T47D (cell line): ENCODE results near the gene KCNJ18.
"Not testable (repeated sequence)": the region's sequence is repeated elsewhere in the genome, so short reads cannot be mapped to it uniquely, and the experiment has no call there.

Source experiments
- DNase-seq, 2 experiments: peaks; one replicate each; pipeline versions ENCODE4 v3.0.0 to v3.0.0-alpha.2; 2011 to 2012; ENCODE audit warnings: low read depth in 1 of 2, low spot score in 1 of 2
- JUND ChIP-seq: IDR thresholded peaks from 2 replicates; pipeline ENCODE4 v1.6.1; 2012; ENCODE audit warnings: low read depth
- in situ Hi-C: cut with HindIII; loops from 2 replicates; pipeline ENCODE4 v1.10.0; 2016; ENCODE audit warnings: low sequenced_read_pairs, low pct_unique_long_range_greater_than_20kb

KCNJ18 gene

GRCh38 chr17:21702940-21703640 is 10.8 kb downstream of the KCNJ18 start:
- in situ Hi-C loops, DNase-seq: not testable (repeated sequence)

- DNase-seq, in situ Hi-C loops: not testable (repeated sequence)
These were observed 11.9 kb downstream of the KCNJ18 start for GRCh38 chr17:21703891-21704872.

- no peak for DNase-seq
- TF ChIP-seq JUND, result no peak
- in situ Hi-C loops, result no loop called here
These were observed 12.8 kb downstream of the KCNJ18 start for GRCh38 chr17:21705021-21705601.

GRCh38 chr17:21705746-21706145 is 13.4 kb downstream of the KCNJ18 start:
- DNase-seq, in situ Hi-C loops: not testable (repeated sequence)

GRCh38 chr17:21706546-21706945 is 14.2 kb downstream of the KCNJ18 start:
- in situ Hi-C loops, DNase-seq: not testable (repeated sequence)

- DNase-seq, in situ Hi-C loops: not testable (repeated sequence)
These were observed 14.8 kb downstream of the KCNJ18 start for GRCh38 chr17:21707131-21707530.

GRCh38 chr17:21707711-21708611 is 15.6 kb downstream of the KCNJ18 start:
- DNase-seq, in situ Hi-C loops: not testable (repeated sequence)

- DNase-seq, in situ Hi-C loops: not testable (repeated sequence)
These were observed 16.6 kb downstream of the KCNJ18 start for GRCh38 chr17:21708612-21709535.

GRCh38 chr17:21709994-21710393 is 17.7 kb downstream of the KCNJ18 start:
- in situ Hi-C loops, result not testable (repeated sequence)

GRCh38 chr17:21710486-21710885 is 18.2 kb downstream of the KCNJ18 start:
- in situ Hi-C loops, DNase-seq: not testable (repeated sequence)

More at GRCh38 chr17:21709994-21710393, 17.7 kb downstream of the KCNJ18 start:
- not testable (repeated sequence) for DNase-seq

- TF ChIP-seq JUND, result no peak
- in situ Hi-C loops, result no loop called here
- DNase-seq, result no peak
These were observed 18.9 kb downstream of the KCNJ18 start for GRCh38 chr17:21711182-21711581.

- DNase-seq, result peak in 1 of 2 experiments; percentile 29
- in situ Hi-C loops, result not testable (repeated sequence)
These were observed 20.7 kb downstream of the KCNJ18 start for GRCh38 chr17:21713020-21713419.

GRCh38 chr17:21713631-21714030 is 21.3 kb downstream of the KCNJ18 start:
- DNase-seq, in situ Hi-C loops: not testable (repeated sequence)

- in situ Hi-C loops, result not testable (repeated sequence)
These were observed 22.4 kb downstream of the KCNJ18 start for GRCh38 chr17:21714676-21715075.

GRCh38 chr17:21715877-21716276 is 23.6 kb downstream of the KCNJ18 start:
- in situ Hi-C loops, DNase-seq: not testable (repeated sequence)

More at GRCh38 chr17:21714676-21715075, 22.4 kb downstream of the KCNJ18 start:
- DNase-seq, result not testable (repeated sequence)

GRCh38 chr17:21718971-21719370 is 26.6 kb downstream of the KCNJ18 start:
- in situ Hi-C loops, DNase-seq: not testable (repeated sequence)
